BLaER1 (cell line): Measurements from ENCODE around the gene GAL3ST2.
"Not testable (repeated sequence)": the region's sequence is repeated elsewhere in the genome, so short reads cannot be mapped to it uniquely, and the experiment has no call there.

Source experiments
- H3K27ac ChIP-seq: shearing (Covaris generic); formaldehyde crosslinking; 2 replicates; pipeline ENCODE4 v1.8.1; 2022
- H3K27me3 ChIP-seq: shearing (Covaris generic); formaldehyde crosslinking; 2 replicates; pipeline ENCODE4 v1.8.1; 2022
- H3K36me3 ChIP-seq: shearing (Covaris generic); formaldehyde crosslinking; 2 replicates; pipeline ENCODE4 v1.8.1; 2022
- H3K4me1 ChIP-seq: shearing (Covaris generic); formaldehyde crosslinking; 2 replicates; pipeline ENCODE4 v1.8.1; 2022
- H3K4me2 ChIP-seq: shearing (Covaris generic); formaldehyde crosslinking; 2 replicates; pipeline ENCODE4 v1.8.1; 2022
- H3K4me3 ChIP-seq: shearing (Covaris generic); formaldehyde crosslinking; 2 replicates; pipeline ENCODE4 v1.8.1; 2022
- H3K9ac ChIP-seq: shearing (Covaris generic); formaldehyde crosslinking; 2 replicates; pipeline ENCODE4 v1.8.1; 2022
- H3K9me3 ChIP-seq: shearing (Covaris generic); formaldehyde crosslinking; 2 replicates; pipeline ENCODE4 v1.8.1; 2022
- H4K20me1 ChIP-seq: shearing (Covaris generic); formaldehyde crosslinking; 2 replicates; pipeline ENCODE4 v1.8.1; 2022
- Cebpa-rat ChIP-seq: shearing (Covaris generic); IDR thresholded peaks from 2 replicates; pipeline ENCODE4 v1.8.1; 2022

Gene GAL3ST2

GRCh38 chr2:241798081-241798630 lies 21.5 kb downstream of the GAL3ST2 start:
- Histone ChIP-seq H3K27me3 (no peaks in the 10 kb centered on the region), H3K4me1 (peaks cover 71% of the 10 kb centered on the region), H3K4me3 (no peak overlapping the region; the same call in 1 of the 2 replicates), H3K36me3 (no peaks in the 10 kb centered on the region), H3K4me2 (peak overlapping the region; percentile 98), H3K9ac (peak overlapping the region; percentile 40; the same call in 1 of the 2 replicates), H4K20me1 (no peaks in the 10 kb centered on the region), H3K27ac (peak overlapping the region; percentile 78), H3K9me3 (no peaks in the 10 kb centered on the region)
- no peak for TF ChIP-seq Cebpa-rat

GRCh38 chr2:241798631-241799521 lies 22.3 kb downstream of the GAL3ST2 start:
- Histone ChIP-seq H3K9me3 (no peaks in the 10 kb centered on the region), H3K27ac (peak overlapping the region; percentile 78), H3K9ac (peak overlapping the region; percentile 60), H3K4me2 (peak overlapping the region; percentile 98), H3K4me3 (no peak overlapping the region; the same call in 1 of the 2 replicates), H3K36me3 (no peaks in the 10 kb centered on the region), H4K20me1 (no peaks in the 10 kb centered on the region), H3K27me3 (no peaks in the 10 kb centered on the region), H3K4me1 (peaks cover 78% of the 10 kb centered on the region)
- TF ChIP-seq Cebpa-rat, result no peak

- Histone ChIP-seq H4K20me1 (no peaks in the 10 kb centered on the region), H3K36me3 (no peaks in the 10 kb centered on the region), H3K4me1 (peaks cover 86% of the 10 kb centered on the region), H3K27ac (peak overlapping the region; percentile 78), H3K9me3 (no peaks in the 10 kb centered on the region), H3K4me3 (no peak overlapping the region; the same call in 1 of the 2 replicates), H3K9ac (peak overlapping the region; percentile 60; the same call in 1 of the 2 replicates), H3K4me2 (peak overlapping the region; percentile 98), H3K27me3 (no peaks in the 10 kb centered on the region)
- TF ChIP-seq Cebpa-rat, result no peak
These were observed 23.0 kb downstream of the GAL3ST2 start for GRCh38 chr2:241799522-241800197.

- not testable (repeated sequence) for H3K4me3 ChIP-seq, H3K27me3 ChIP-seq, H3K36me3 ChIP-seq, H3K9me3 ChIP-seq, H4K20me1 ChIP-seq
- peak overlapping the region; percentile 60; the same call in 1 of the 2 replicates for H3K9ac ChIP-seq
- peaks cover 90% of the 10 kb centered on the region for H3K4me1 ChIP-seq
- H3K4me2 ChIP-seq, result peak overlapping the region; percentile 98
- H3K27ac ChIP-seq, result peak overlapping the region; percentile 78
These were observed 23.7 kb downstream of the GAL3ST2 start for GRCh38 chr2:241800198-241800903.

GRCh38 chr2:241801611-241802420 lies 25.2 kb downstream of the GAL3ST2 start:
- Histone ChIP-seq H3K4me2 (peak overlapping the region; percentile 98), H4K20me1 (no peaks in the 10 kb centered on the region), H3K9ac (peak overlapping the region; percentile 34; the same call in 1 of the 2 replicates), H3K36me3 (no peaks in the 10 kb centered on the region), H3K27me3 (no peaks in the 10 kb centered on the region), H3K4me1 (peaks cover 82% of the 10 kb centered on the region), H3K9me3 (no peaks in the 10 kb centered on the region), H3K27ac (peak overlapping the region; percentile 64), H3K4me3 (peak overlapping the region; percentile 48; the same call in 1 of the 2 replicates)
- TF ChIP-seq Cebpa-rat, result no peak

GRCh38 chr2:241802421-241803318 lies 26.0 kb downstream of the GAL3ST2 start:
- H3K27me3 ChIP-seq, result no peaks in the 10 kb centered on the region
- peak overlapping the region; percentile 84 for H3K27ac ChIP-seq
- peaks cover 74% of the 10 kb centered on the region for H3K4me1 ChIP-seq
- H3K4me3 ChIP-seq, result peak overlapping the region; percentile 64
- peak overlapping the region; percentile 98 for H3K4me2 ChIP-seq
- no peaks in the 10 kb centered on the region for H3K36me3 ChIP-seq
- no peaks in the 10 kb centered on the region for H4K20me1 ChIP-seq
- no peaks in the 10 kb centered on the region for H3K9me3 ChIP-seq
- TF ChIP-seq Cebpa-rat, result no peak
- H3K9ac ChIP-seq, result peak overlapping the region; percentile 80

GRCh38 chr2:241803387-241804325 lies 27.0 kb downstream of the GAL3ST2 start:
- H3K27ac ChIP-seq, result peak overlapping the region; percentile 84
- H4K20me1 ChIP-seq, result no peaks in the 10 kb centered on the region
- no peaks in the 10 kb centered on the region for H3K36me3 ChIP-seq
- H3K9ac ChIP-seq, result peak overlapping the region; percentile 80
- peaks cover 71% of the 10 kb centered on the region for H3K4me1 ChIP-seq
- H3K4me2 ChIP-seq, result peak overlapping the region; percentile 98
- H3K4me3 ChIP-seq, result peak overlapping the region; percentile 64
- H3K27me3 ChIP-seq, result no peaks in the 10 kb centered on the region
- no peaks in the 10 kb centered on the region for H3K9me3 ChIP-seq
- no peak for TF ChIP-seq Cebpa-rat
